ENCODE data around the gene FANCC.

Gene FANCC

DNA sequence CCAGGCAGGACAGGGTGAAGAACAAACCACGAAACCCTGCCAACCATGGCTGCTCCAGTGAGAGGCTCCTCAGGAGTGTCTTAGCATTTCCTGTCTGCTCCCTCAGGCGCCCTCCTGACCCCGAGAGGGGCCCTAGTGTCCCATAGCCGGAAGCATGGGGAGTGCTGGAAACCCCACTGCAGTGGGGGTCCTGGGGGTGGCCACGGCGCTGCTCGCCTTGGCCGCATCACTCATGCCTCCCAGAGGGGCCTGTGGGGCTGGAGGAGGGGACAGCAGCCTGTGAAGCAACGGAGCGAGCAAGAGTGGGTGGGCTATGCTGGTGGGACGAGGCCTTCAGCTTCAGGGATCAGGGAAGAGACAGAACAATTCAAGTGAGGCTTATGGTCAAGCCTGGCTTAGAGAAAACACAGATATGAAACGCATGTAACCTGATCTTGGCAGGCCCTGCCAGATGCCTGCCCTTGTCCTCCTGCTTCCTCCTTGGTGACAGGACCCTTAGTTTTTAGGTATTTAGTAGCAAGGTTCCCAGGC, 219.1 kb downstream of the FANCC start:
- DNase-seq (ENCODE audit: low spot score), result no peak

DNA sequence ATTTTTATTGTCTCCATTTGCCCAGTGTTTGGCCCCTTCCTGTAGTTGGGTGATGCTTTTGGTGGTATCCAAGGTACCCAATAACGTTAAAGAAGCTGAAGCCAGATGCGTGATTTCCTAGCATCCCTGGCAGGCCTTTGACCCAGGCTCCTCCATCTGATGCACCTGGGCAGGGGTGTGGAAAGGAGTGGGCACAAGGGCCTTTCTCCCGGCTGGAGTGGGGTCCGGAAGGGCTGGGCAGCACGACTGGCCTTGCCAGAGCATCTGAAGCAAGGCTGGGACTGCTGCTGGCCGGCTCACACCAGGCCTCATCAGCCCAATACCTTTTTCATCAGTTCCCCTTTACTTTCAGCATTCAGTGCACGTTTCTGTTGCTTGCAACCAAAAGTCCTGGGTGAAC, 220.2 kb downstream of the FANCC start:
- DNase-seq (ENCODE audit: low spot score), result no peak

DNA sequence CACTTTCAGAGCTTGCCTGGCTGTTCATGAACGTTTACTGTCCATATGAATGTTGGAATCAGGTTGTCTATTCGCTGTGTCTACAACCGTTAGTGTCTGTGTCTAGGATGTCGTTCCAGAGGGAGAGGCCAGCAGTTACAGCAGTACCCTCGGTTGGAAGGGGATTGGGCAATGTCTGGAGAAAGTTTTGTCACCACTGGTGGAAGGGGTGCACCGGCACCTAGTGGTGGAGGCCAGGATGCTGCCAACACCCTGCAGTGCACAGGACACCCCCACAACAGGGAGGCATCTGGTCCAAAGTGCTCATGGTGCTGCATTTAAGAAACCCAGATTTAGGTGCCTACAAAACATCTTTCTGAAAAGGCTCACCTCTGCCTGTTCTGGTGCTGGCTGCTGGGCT, 220.7 kb downstream of the FANCC start:
- DNase-seq (ENCODE audit: low spot score), result no peak

DNA sequence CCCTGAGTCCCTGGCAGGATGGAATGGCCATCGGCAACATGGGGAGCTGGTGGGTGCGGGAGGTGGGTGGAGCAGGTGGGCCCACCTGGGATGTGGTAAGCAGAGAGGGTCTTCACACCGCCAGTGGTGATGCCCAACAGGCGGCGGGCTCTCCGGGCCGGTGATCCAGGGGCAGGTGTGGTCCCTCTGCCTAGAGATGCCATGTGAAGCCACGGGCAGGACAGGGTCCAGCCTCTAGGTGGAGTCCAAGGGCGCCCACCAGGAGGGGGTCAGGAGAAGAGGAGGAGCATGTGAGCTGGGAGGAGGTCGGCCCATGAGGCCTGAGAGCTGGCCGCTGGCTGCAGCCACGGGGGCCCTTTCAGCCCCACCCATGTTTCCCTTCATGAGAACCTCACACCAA, 221.1 kb downstream of the FANCC start:
- DNase-seq (ENCODE audit: low spot score), result no peak

DNA sequence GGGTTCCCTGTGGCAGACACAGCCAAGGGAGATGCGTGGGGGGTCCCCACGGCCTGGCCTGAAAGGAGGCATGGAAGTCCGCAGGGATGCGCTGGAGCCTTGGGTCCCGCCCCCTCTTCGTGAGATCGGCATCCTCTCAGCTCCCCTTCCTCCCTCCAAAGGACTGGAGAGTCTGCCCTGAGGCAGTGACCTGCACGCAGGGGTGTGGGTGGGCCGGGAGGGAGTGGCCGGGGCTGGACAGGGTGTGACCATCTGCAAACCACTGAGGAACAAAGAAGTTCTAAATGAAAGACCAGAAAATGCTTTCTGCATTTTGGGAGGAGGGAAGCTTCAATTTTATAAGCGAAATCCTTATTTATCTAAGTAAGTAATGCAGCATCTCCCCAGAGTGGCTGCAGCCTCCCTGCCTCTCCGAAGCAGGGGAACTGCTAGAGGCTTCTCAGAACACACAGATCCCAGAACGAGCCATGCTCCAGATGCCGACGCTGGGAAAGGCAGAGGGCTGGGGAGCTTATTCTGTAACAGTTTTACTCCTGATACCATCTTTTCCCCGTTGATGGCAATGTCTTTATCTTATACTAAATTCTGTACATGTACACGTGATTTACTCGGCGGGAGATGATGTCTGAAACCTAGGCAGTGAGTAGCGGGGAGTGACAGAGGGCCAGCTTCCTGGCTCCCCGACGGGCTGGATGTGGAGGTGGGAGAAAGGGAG, 221.7 kb downstream of the FANCC start:
- no peak for DNase-seq (ENCODE audit: low spot score)

DNA sequence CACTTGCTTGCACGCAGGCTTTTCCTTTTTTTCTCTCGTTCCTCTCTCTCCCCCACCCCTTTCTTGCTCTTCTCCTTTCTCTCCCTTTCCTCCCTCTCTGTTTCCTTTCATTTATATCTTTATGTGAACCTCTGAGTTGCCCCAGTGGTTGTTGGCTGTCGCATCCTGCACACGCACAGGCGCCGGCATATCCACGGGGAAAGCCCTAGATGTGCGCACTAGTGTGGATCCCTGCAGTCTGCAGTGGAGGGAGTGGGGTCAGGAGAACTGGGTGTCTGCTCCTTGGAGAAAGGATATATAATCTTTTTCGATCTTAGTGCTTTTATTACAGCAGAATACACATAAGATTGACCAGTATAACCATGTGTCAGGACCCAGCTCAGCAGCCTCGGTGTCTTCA, 223.5 kb downstream of the FANCC start:
- no peak for DNase-seq (ENCODE audit: low spot score)

DNA sequence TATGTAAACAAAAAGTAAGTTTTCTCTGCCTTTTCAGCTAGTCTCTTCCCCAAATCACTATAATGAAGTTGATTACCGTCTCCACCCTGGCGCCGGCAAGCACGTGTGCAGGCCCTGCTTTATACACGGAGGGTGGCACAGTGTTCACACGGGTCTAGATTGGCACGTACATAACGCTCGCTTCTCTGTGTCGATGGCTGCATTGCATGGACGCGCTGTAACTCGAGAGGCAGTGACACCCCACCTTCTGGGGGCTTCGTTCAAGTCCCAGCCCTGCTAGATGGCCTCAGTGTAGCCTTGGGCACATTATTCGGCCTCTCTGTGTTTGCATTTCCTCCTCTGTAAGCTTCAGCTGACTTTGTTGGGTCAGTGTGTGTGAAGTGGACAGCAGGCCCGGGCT, 223.9 kb downstream of the FANCC start:
- DNase-seq (ENCODE audit: low spot score), result no peak

DNA sequence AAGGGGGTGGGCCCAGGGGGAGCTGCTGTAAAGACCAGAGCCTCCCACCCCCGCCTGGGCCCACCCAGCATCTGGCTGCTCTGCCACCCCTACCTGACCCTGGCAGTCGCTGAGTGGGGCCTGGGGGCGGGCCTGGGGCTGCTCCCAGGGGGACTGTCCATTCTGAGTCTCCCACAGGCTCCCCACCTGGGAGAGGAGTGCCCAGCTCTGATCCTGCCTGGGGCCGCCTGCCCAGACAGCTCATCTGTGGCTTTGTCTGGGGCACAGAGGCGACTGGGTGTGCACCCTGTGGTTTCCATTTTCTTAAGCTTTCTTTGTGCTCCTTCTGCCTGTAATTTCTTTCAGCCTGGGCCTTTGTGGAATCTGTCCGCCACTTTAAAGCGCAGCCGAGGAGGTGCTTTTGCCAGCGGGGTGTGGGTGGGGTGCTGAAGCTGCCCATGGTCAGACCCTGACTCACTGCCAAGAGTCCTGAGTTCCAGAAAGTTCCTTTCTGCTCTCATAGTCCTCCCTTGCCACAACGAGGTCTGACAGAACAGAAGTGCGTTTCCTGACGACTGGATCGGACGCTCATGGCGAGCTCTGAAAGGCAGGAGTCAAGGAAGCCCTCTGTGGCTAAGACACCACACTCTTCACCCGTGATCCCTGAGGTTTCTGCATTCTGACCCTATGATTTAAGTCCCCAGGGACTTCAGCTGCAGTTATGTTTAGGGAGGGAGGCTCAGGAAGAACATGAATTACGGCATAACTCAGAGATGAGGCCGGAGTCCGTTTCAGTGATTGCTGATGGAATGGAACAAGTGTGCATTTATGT, 225.0 kb downstream of the FANCC start:
- DNase-seq (ENCODE audit: low spot score), result no peak

DNA sequence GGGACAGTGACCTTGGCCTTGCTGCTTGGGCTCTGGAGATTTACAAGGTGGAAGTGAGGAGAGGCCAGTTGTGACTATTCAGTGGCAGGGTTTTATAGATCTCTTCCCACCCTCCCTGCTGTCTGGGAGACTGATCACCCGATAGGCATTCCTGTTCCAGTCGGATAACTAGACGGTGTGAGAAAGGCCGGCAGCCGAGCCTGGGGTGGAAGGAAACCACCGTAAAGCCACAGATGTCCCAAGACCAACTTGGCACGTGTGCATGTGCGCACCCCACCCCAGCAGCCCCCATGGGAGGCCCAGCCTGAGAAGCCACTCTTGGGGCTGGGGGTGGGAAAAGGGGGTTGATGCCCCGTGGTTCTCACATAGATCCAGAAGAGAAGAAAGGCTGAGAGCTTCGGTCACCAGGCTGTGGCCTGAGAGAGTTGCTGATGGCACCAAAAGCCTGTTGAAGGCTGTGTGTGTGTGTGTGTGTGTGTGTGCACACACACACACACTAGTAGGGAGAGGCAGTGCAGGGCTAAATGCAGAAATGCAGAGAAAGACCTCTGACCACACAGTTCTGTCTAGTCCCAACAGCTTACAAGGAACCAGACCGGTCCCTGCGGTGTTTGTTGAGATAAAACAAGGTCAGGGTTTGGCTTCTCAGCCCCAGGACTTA, 225.8 kb downstream of the FANCC start:
- DNase-seq (ENCODE audit: low spot score), result no peak

DNA sequence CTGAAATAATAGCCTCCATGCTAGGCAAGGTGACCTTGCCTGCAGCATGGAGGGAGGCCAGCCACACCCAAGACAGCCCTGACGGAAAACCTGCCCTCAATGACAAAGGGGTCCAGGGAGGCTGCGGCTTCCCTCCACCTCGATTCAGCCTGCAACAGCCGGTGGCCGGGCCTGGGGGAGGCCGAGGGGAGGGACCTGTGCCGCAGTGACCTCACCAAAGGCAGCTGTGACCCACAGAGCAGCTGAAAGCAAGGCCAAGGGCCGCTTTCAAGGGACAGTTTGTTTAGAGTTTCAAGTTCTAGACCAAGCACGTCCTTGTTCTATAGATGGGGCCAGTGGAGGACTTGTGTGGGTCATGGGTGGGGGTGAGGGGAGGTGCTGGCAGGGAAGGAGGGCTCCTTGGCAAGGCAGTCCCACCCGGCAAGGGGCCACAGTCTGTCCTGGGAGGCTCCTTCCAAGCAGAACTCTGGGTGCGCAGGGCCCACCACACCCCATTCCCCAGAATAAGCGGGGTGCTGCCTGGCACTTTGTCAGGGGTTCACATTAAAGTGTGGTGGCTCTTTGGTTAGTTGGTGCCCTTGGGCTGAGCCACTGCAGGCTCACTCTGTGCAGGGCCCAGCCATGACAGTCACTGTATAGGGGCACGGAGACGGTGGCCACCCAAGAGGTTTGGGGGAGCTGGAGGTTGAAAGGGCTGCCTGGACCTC, 226.5 kb downstream of the FANCC start:
- no peak for DNase-seq (ENCODE audit: low spot score)

DNA sequence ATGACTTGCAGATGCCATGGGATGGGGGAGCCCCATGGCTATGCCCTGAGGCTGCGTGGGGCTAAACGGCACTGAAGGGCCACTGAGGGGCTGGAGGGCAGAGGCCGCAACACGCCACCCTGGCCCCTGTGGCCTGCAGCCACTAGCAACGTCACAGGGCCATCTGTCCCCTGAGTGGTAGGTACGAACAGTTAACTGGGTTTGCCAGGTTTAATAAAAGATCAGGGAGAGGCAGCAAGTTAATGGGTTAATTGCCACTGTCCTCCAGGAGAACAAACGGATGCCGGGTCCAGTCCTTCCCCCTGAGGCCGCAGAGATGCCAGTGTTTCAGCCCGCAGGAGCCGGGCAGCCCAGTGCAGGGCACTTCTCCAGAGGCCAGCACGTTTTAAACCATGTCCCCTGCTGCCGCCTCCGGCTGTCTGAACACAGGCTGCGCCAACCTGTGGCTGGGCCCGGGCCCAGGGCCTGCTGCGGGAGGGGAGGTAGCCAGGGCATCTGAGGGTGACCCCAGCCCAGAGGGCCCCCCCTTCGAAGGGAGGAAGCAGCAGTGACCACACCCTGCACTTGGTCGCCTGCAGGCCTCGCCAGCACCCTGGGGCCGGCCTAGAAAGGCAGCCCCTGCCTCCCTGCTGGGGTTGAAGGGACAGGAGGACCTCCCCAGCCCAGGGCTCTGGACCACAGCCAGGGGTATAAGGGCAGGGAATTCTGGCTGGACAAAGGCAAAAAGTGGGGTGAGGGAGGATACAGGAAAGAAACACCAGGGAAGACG, 227.3 kb downstream of the FANCC start:
- no peak for DNase-seq (ENCODE audit: low spot score)

DNA sequence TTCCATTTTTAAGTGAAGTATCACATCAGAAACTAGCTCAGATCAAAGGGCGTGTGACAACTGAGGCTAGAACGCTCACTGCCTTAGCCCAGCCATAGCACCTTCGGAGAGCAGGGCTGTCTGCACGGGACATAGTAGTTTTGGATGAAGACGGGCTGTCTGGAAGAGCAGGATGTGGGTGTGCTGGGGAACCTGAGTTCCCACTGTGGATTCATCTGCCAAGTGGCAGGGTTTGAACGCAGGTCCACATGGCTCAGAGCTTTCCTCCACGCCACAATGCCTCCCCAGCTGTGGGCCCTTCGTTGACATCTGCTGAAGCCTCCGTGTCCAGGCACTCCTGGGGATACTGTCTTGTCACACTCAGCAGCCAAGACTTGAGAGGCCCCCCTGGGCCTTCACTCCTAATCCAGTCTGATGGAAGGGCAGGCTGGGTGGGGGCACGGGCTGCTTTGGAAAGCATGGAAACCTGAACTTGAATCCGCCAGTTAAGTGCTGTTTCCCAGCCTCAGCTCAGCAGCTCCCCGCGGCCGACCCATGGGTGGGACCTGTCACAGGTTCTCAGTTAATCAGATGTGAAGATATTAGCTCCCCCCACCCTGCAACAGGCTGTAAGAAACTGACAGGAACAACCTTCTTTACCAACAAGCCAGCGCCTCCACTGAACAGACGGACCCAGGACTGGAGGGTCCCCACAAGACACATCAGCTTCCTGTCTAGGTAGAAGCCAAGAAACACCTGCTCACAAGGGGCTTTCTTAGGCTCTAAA, 228.1 kb downstream of the FANCC start:
- DNase-seq (ENCODE audit: low spot score), result no peak

DNA sequence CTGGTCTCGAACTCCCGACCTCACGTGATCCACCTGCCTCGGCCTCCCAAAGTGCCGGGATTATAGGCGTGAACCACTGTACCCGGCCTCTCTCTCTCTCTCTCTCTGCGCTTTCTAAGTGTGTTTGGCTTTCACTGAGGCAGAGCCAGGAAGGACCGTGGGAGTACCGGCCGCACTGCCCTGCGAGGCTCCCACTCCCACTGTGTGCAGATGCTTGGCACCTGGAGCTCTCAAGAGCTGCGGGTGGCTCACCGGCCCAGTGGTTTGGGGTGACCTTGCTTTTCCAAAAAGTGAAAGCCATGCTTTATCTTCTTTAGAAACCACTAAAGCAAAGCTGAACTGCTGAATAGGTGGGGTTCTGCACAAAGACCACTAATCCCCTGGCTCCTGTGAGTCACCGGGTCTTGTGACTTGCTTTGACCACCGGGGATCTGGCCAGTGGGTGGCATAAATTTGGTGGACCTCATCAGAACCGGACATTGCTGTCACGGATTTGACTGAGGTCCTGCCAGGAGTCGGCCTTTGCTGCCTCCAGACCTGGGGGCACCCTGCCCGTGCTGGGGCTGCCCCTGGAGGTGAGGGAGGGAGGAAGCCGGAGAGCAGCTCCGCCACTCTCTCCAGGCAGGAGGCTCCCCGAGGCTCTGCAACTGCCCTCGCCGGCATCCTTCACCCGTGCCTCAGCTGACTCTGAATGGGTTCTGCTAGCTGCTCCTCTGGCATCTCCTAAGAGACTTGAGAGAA, 228.9 kb downstream of the FANCC start:
- no peak for DNase-seq (ENCODE audit: low spot score)

DNA sequence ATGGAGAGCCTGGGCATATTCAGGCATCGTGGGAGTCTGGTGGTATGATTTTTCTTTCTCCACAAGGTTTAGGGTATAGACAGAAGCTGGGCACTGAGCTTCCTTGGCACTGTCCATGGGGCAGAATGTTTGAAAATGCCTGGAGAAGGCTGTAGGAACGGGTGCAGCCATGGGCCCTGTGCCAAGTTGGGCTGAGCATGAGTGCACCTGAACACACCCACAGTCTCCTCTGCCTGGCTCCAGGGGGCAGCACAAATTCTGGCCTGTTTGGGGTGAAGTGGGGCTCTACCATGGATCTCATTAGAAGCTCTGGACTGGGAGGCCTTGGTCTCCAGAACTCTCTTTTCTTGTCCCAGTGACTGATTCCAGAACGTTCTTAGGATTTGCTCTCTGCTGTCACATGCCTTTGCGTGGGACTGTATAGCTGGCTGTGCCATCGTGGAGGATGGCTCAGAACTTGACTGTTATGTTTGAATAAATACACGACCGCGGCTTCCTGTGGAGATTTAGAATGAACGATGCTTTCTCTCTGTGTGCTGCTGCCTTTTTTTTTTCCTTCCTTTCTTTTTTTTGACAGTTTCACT, 229.8 kb downstream of the FANCC start:
- DNase-seq (ENCODE audit: low spot score), result no peak

DNA sequence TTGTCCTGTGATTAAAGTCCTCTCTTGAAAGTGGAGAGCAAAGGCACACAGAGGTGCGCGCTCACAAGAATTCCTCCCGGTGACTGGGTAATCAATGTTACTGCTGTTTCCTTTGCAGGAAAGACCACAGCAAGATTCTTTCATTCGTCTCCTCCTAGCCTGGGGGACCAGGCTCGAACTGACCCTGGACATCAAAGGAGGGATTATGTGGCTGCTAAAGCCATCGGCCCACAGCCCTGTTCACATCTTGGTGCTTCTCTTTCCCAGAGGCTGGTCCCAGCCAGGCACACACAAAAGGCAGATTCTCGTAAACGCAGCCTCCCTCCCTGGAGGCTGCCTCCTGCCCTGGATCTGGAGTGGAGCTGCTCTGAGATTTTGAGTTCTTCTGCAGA, 230.9 kb downstream of the FANCC start:
- DNase-seq (ENCODE audit: low spot score), result no peak

DNA sequence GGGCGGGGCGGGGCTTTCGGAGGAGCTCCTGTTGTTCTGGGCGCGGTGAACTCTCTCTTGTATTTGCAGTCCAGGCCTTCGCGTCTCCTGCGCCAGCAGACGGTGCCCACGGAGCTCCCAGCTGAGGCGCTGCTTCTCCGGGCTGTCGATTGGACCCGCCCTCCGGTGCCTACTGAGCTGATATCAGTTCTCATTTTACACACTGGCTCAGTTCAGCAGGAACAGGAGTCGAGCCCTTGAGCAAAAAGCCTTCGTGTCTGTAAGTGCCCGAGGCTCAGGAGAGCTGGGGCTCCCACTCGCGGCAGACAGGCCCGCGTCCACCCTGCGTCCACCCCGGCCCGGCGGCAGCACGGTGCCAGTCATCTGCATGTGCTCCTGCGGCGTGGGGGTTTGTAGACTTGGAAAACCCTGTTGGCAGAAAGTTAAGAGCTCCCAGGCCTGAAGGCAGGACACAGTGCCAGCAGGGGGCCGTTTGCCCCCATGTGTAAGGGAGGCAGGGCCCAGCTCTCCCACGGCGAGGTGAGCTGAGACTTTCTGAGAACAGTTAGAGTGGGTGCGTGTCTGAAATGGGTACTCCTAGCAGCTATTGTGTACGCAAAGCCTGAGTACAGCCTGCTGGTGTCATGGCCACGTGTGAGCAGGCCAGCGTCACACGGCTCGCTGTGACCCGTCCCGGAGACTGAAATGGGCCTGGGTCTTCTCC, 231.5 kb downstream of the FANCC start:
- DNase-seq (ENCODE audit: low spot score), result no peak

DNA sequence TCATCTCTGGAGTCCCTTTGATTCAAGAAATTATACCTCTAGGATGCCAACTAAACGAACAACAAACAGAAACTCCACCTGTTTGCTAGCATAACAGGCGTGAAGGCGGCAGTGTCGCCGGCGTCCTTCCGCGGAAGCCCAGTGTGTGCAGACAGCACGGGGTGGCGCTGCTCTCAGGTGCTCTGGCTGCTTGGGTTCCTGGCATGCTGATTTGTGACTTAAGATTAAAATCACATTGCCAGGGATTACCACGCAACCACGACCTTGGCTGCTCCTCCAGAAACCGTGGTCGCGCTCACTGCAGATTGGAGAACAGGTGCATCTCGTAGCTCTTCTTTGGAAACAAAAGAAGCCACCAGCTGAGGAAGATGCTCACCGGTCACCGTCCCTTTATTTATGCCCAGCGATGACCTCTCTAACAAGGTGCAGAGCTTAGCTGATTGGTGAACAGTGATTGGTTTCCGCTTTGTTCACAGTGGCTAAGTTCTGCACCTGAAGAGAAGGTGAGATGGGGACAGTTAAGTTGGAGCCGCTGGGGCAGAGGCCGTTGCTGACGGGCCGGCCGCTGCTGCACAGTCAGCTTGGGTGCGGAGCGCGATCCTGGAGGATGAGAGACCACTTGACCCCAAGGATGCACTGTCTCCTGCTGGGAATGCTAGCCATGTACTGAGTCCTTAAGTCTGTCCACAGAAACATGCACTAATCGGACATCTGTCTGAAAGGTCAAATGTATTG, 232.3 kb downstream of the FANCC start:
- no peak for DNase-seq (ENCODE audit: low spot score)

DNA sequence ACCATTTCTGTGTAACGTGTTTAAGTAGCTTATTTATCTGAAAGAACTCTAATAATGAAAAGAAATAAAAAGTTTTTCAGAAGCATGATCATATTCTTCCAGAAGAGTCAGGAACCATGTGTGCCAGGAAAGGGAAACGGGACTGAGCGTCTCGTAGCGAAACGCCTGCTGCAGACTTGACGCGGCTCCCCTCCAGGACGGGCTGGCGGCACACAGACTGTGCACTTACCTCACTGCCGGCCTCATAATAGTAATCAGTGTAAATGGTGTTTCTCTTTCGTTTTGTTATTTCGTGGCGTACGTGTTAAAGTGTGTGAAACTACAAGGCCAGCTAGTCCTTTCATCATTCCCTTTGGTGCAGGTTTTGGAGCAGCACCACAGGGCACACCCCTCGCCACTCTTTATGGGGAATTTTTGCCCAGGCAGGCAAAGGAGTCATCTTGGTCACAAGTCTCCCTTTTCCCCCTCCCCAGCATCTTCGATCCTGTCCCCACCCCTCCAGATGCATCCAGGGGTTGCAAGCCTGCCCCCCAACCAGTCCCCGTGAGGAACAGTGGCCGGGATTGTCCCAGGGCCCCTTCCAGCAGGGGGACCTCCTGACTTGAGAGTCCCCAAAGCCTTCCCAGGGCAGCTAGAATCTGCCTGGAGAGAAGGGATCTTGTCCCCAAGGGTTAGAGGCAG, 233.1 kb downstream of the FANCC start:
- no peak for DNase-seq (ENCODE audit: low spot score)

All from CD4-positive, alpha-beta T cell treated with Interleukin-15 for 4 hours (primary cell).